GM23248 (cell line): Measurements from ENCODE around the gene CRB2. TPM values are rescaled to one million over a fixed set of nuclear protein-coding genes. Genes with fewer than 3 reads are reported as not detected.

Experiments
- DNase-seq: peaks from one replicate; pipeline ENCODE4 v3.0.0-alpha.2; 2015
- H2AFZ ChIP-seq: fragments of 200-600 bp; sonication (generic); 2 replicates; pipeline ENCODE4 v1.6.1; 2016; ENCODE audit warnings: antibody characterized with exemption
- H3F3A ChIP-seq: fragments of 200-600 bp; sonication (generic); 2 replicates; pipeline ENCODE4 v1.6.1; 2016; ENCODE audit warnings: mild to moderate bottlenecking, antibody characterized with exemption, mixed run types; ENCODE audit not compliant: insufficient read depth
- H3K27ac ChIP-seq: fragments of 200-600 bp; sonication (generic); 2 replicates; pipeline ENCODE4 v1.5.1; 2016; ENCODE audit warnings: mild to moderate bottlenecking
- H3K27me3 ChIP-seq: fragments of 200-600 bp; sonication (generic); replicated peaks from 2 replicates; pipeline ENCODE4 v1.6.1; 2016; ENCODE audit warnings: mild to moderate bottlenecking; ENCODE audit not compliant: insufficient read depth
- H3K36me3 ChIP-seq: fragments of 200-600 bp; sonication (generic); 2 replicates; pipeline ENCODE4 v1.6.1; 2016; ENCODE audit warnings: low read depth, mild to moderate bottlenecking
- H3K4me1 ChIP-seq: fragments of 200-600 bp; sonication (generic); 2 replicates; pipeline ENCODE4 v1.6.1; 2016; ENCODE audit warnings: mild to moderate bottlenecking; ENCODE audit not compliant: insufficient read depth
- H3K4me2 ChIP-seq: fragments of 200-600 bp; sonication (generic); one replicate; pipeline ENCODE4 v1.6.1; 2016; ENCODE audit warnings: mild to moderate bottlenecking; ENCODE audit not compliant: unreplicated experiment
- H3K4me3 ChIP-seq: fragments of 200-600 bp; sonication (generic); 2 replicates; pipeline ENCODE4 v1.5.1; 2016; ENCODE audit warnings: mild to moderate bottlenecking
- H3K79me2 ChIP-seq: fragments of 200-600 bp; sonication (generic); 2 replicates; pipeline ENCODE4 v1.6.1; 2016; ENCODE audit warnings: mild to moderate bottlenecking; ENCODE audit not compliant: insufficient read depth
- H3K9ac ChIP-seq: fragments of 200-600 bp; sonication (generic); 2 replicates; pipeline ENCODE4 v1.6.1; 2016; ENCODE audit warnings: mild to moderate bottlenecking
- H3K9me2 ChIP-seq: fragments of 200-600 bp; sonication (generic); 2 replicates; pipeline ENCODE4 v1.6.1; 2016; ENCODE audit warnings: mixed run types, mild to moderate bottlenecking, moderate library complexity; ENCODE audit not compliant: insufficient read depth
- H3K9me3 ChIP-seq: fragments of 200-600 bp; sonication (generic); one replicate; pipeline ENCODE4 v1.6.1; 2017; ENCODE audit warnings: low read depth
- H4K20me1 ChIP-seq: fragments of 200-600 bp; sonication (generic); 2 replicates; pipeline ENCODE4 v1.6.0; 2016; ENCODE audit not compliant: insufficient read depth
- EZH2 ChIP-seq: fragments of 200-600 bp; sonication (generic); IDR thresholded peaks from 2 replicates; pipeline ENCODE4 v1.6.1; 2018; ENCODE audit warnings: antibody characterized with exemption, mild to moderate bottlenecking; ENCODE audit not compliant: insufficient read depth, poor library complexity, severe bottlenecking
- EZH2phosphoT487 ChIP-seq: fragments of 200-600 bp; sonication (generic); IDR thresholded peaks from 2 replicates; pipeline ENCODE4 v1.6.1; 2018; ENCODE audit warnings: antibody characterized with exemption, moderate library complexity, mild to moderate bottlenecking, low read depth; ENCODE audit not compliant: insufficient read depth
- WGBS, 2 experiments: methylation state at CpG; one replicate each; pipeline ENCODE4 v1.1.6; 2015 to 2017; ENCODE audit warnings: low lambda C conversion rate in 2 of 2, low coverage in 1 of 2; ENCODE audit errors: missing lambda C conversion rate in 2 of 2; 5-methylcytosine and 5-hydroxymethylcytosine counted together
- in situ Hi-C: fragments of 300-500 bp; cut with MboI; formaldehyde crosslinking; loops from 2 replicates; pipeline ENCODE4 v1.15.0; 2020
- polyA plus RNA-seq: library from polyadenylated mRNA; unstranded; fragments of >200 nt; fragmentation: Nextera tagmentation; extraction: Ambion mirVana; gene quantifications from 2 replicates; pipeline ENCODE4 v1.2.1, GENCODE V29; 2016
- total RNA-seq: library from RNA; depleted of rRNA; stranded (reverse); fragments of >200 nt; shearing (Covaris generic); gene quantifications from 2 replicates; pipeline ENCODE4 v1.2.3, GENCODE V29; 2014

The CRB2 gene
- total and polyA plus RNA-seq, 2 experiments from 2014 or later, result not detected

DNA sequence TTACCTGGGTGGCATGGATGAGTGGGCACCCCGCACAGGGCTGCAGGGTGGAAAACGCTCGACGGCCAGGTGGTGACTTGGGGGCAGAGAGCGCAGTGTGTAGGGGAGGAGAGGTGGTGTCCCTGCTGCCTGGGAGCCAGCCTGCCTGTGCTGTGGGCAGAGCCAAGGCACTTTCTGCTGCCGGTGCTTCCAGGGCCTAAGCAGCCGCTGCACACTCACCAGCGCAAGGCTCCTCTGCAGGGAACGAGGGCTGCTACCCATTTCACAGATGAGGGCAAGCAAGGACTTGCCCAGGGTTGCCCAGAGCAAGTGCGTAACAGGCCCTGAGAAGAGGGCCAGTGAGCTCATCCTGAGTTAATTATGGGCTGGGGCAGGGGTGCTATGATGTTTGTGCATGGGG lies 62.5 kb downstream of the CRB2 start:
- no peaks in the 10 kb centered on the region for H3K9me3 ChIP-seq
- no peaks in the 10 kb centered on the region for H4K20me1 ChIP-seq
- no peaks in the 10 kb centered on the region for H3K9me2 ChIP-seq
- WGBS, 2 experiments, result 94 to 96% methylated on average over 10 of the region's 10 CpGs
- H3K4me1 ChIP-seq, result no peaks in the 10 kb centered on the region
- no peak for DNase-seq
- H3K79me2 ChIP-seq, result no peaks in the 10 kb centered on the region
- no peak overlapping the region for H3K27ac ChIP-seq
- H3F3A ChIP-seq, result no peaks in the 10 kb centered on the region
- TF ChIP-seq EZH2 (no peak), EZH2phosphoT487 (no peak)
- H3K36me3 ChIP-seq, result no peaks in the 10 kb centered on the region
- in situ Hi-C loops, result no loop called here
- H3K9ac ChIP-seq, result no peak overlapping the region
- H3K27me3 ChIP-seq, result no peaks in the 10 kb centered on the region
- no peak overlapping the region for H3K4me2 ChIP-seq
- no peak overlapping the region for H3K4me3 ChIP-seq
- no peak overlapping the region for H2AFZ ChIP-seq

DNA sequence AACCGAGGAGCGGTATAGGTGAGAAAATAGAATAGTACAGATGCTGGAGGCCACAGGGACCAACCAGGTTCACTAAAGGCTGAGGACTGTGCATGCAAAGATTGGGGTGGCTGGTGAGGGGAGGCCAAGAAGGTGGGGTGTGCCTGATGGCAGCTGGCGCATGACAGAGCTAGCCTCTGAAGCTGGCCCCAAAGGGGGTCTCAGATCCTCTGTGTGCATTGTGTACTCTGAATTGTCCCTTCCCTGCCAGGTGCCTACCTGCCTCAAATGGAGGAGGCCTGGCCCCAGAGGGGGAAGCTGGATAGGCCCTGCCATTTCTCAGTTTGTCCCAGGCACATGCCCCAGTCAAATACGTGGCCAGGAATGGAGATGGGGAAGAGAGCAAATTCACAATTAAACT lies 63.1 kb downstream of the CRB2 start:
- DNase-seq, result no peak
- Histone ChIP-seq H3F3A (no peaks in the 10 kb centered on the region), H3K4me3 (no peak overlapping the region), H3K79me2 (no peaks in the 10 kb centered on the region), H3K36me3 (no peaks in the 10 kb centered on the region), H2AFZ (no peak overlapping the region), H3K9ac (no peak overlapping the region), H3K27ac (no peak overlapping the region), H3K9me3 (no peaks in the 10 kb centered on the region), H3K4me2 (no peak overlapping the region), H4K20me1 (no peaks in the 10 kb centered on the region), H3K4me1 (no peaks in the 10 kb centered on the region), H3K27me3 (no peaks in the 10 kb centered on the region), H3K9me2 (no peaks in the 10 kb centered on the region)
- WGBS, 2 experiments, result 93 to 100% methylated on average over 4 of the region's 4 CpGs
- TF ChIP-seq EZH2phosphoT487 (no peak), EZH2 (no peak)
- in situ Hi-C loops, result no loop called here

DNA sequence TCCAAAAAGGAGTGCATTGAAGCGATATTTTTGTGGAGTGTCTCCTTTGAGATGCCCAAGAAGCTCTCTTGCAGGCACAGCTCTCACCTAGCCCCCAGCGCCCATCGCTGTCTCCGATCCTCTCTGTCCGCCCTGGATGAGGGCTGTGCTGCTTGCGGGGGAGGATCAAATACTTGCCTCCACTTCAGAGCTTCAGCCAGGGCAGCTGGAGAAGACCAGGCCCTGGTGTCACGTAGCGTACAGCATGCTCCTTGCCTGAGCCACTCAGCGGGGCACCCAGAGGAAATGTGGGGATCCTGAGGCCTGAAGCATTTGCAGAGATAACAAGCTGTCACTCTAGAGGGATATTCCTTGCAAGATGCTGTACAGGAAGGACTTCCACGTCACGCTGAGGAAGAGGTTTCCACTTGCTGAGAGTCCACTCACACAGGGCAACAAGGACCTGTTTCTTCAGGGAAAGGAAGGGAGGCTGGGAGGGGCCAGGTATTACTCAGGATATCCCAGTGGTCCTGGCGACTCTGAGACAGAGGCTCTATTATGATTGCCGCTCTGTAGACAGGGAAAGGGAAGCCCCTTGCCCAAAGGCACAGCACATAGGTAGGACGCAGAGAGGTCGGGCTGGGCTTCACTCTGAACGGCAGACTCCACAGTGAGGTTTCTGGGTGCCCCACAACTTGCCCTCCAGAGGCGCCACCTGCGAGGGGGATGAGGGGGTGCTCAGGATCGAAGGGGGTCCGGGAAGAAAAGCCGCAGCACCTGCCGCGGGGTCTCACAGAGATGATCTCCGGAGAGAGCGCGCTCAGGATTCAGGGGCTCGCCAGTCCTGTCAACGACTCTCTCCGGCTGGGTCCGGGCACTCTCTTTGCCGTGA lies 64.0 kb downstream of the CRB2 start:
- no peaks in the 10 kb centered on the region for H3K79me2 ChIP-seq
- H3K4me2 ChIP-seq, result no peak overlapping the region
- in situ Hi-C loops, result no loop called here
- H3K4me3 ChIP-seq, result no peak overlapping the region
- no peak overlapping the region for H3K9ac ChIP-seq
- no peaks in the 10 kb centered on the region for H3K9me3 ChIP-seq
- H3K4me1 ChIP-seq, result no peaks in the 10 kb centered on the region
- TF ChIP-seq EZH2phosphoT487 (no peak), EZH2 (no peak)
- DNase-seq, result no peak
- no peaks in the 10 kb centered on the region for H4K20me1 ChIP-seq
- no peaks in the 10 kb centered on the region for H3K27me3 ChIP-seq
- no peaks in the 10 kb centered on the region for H3F3A ChIP-seq
- no peaks in the 10 kb centered on the region for H3K36me3 ChIP-seq
- no peak overlapping the region for H2AFZ ChIP-seq
- H3K27ac ChIP-seq, result no peak overlapping the region
- 93 to 94% methylated on average over 31 of the region's 31 CpGs for WGBS, 2 experiments
- no peaks in the 10 kb centered on the region for H3K9me2 ChIP-seq

DNA sequence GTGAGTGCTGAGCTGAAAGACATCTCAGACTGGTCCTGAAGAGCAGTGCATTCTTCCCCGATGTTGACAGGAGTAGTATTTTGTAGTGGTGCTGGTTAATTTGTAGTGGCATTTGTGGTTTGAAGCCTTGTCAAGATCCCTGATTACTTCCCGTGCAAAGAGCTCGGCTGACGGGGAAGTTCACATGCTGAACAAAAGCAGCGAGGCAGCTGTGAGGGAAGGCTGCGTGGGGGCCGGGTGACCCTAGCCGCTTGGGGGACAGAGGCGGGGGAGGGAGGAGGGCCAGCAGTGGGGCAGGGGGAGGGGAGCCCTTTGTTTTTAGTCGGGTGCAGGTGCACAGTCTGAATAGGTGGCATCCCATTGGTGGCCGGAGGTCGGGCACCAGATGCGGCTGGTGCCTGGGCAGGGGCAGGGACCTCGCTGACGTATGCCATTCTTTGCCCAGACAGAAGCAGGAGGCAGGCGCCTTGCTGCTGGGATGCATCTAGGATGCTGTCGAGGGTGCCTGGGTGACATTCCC lies 64.7 kb downstream of the CRB2 start:
- Histone ChIP-seq H3K4me3 (no peak overlapping the region), H3K79me2 (no peaks in the 10 kb centered on the region), H3K4me2 (no peak overlapping the region), H3K27ac (no peak overlapping the region), H3K27me3 (no peaks in the 10 kb centered on the region), H3K4me1 (no peaks in the 10 kb centered on the region), H3K36me3 (no peaks in the 10 kb centered on the region), H3K9me2 (no peaks in the 10 kb centered on the region), H4K20me1 (no peaks in the 10 kb centered on the region), H3K9ac (no peak overlapping the region), H3F3A (no peaks in the 10 kb centered on the region), H3K9me3 (no peaks in the 10 kb centered on the region), H2AFZ (no peak overlapping the region)
- in situ Hi-C loops, result no loop called here
- TF ChIP-seq EZH2phosphoT487 (no peak), EZH2 (no peak)
- WGBS, 2 experiments, result 91 to 96% methylated on average over 10 to 17 of the region's 17 CpGs
- no peak for DNase-seq
